PFSK-1 (cell line): ENCODE results near the gene HEXB.

Experiments
- FOXP2 ChIP-seq: optimal IDR thresholded peaks from 2 replicates; pipeline ENCODE3; 2011; ENCODE audit warnings: borderline replicate concordance, control low read depth, inconsistent platforms; ENCODE audit not compliant: insufficient read depth; ENCODE audit errors: extremely low read length, extremely low read depth
- POLR2AphosphoS5 ChIP-seq: IDR thresholded peaks from 2 replicates; pipeline ENCODE4 v1.6.1; 2012; ENCODE audit warnings: low read depth, mild to moderate bottlenecking, control low read depth, low read length, moderate library complexity
- REST ChIP-seq, 2 experiments: IDR thresholded peaks; 2 replicates each; pipeline versions ENCODE4 v1.6.1 to v1.8.0; 2011 to 2012; ENCODE audit warnings: low read depth in 2 of 2, low read length in 2 of 2, control low read depth in 1 of 2, inconsistent platforms in 1 of 2, mild to moderate bottlenecking in 1 of 2, moderate library complexity in 1 of 2; ENCODE audit not compliant: insufficient read depth in 1 of 2
- SIN3A ChIP-seq: IDR thresholded peaks from 2 replicates; pipeline ENCODE4 v1.6.1; 2012; ENCODE audit warnings: mild to moderate bottlenecking, low read length, moderate library complexity, borderline replicate concordance; ENCODE audit not compliant: insufficient read depth
- TAF1 ChIP-seq: IDR thresholded peaks from 2 replicates; pipeline ENCODE4 v1.6.1; 2012; ENCODE audit warnings: low read length, control low read depth, borderline replicate concordance; ENCODE audit not compliant: insufficient read depth

The HEXB gene

GRCh38 chr5:74642543-74642863 lies 42.5 kb upstream of the HEXB start:
- TF ChIP-seq REST (IDR thresholded peaks at IDR 0.05; ENCODE audit: insufficient read depth in 1 of 2, low read depth in 2 of 2, low read length in 2 of 2) (no peak), POLR2AphosphoS5 (no peak), FOXP2 (no peak), TAF1 (no peak), SIN3A (no peak)

GRCh38 chr5:74643111-74643562 lies 41.9 kb upstream of the HEXB start:
- no peak for TF ChIP-seq POLR2AphosphoS5
- no peak for TF ChIP-seq TAF1
- no peak for TF ChIP-seq REST (IDR thresholded peaks at IDR 0.05; ENCODE audit: insufficient read depth in 1 of 2, low read depth in 2 of 2, low read length in 2 of 2)
- TF ChIP-seq SIN3A, result no peak
- no peak for TF ChIP-seq FOXP2

GRCh38 chr5:74647096-74647495 lies 37.9 kb upstream of the HEXB start:
- no peak for TF ChIP-seq TAF1
- no peak for TF ChIP-seq REST (IDR thresholded peaks at IDR 0.05; ENCODE audit: insufficient read depth in 1 of 2, low read depth in 2 of 2, low read length in 2 of 2)
- no peak for TF ChIP-seq SIN3A
- TF ChIP-seq FOXP2, result no peak
- TF ChIP-seq POLR2AphosphoS5, result no peak

- TF ChIP-seq SIN3A (no peak), POLR2AphosphoS5 (no peak), FOXP2 (no peak), TAF1 (no peak), REST (IDR thresholded peaks at IDR 0.05; ENCODE audit: insufficient read depth in 1 of 2, low read depth in 2 of 2, low read length in 2 of 2) (no peak)
Measured at GRCh38 chr5:74648835-74649293, 36.2 kb upstream of the HEXB start.
